ENCODE results near the gene BBS10.
"Not testable (repeated sequence)": the region's sequence is repeated elsewhere in the genome, so short reads cannot be mapped to it uniquely, and the experiment has no call there.

BBS10 gene

DNA sequence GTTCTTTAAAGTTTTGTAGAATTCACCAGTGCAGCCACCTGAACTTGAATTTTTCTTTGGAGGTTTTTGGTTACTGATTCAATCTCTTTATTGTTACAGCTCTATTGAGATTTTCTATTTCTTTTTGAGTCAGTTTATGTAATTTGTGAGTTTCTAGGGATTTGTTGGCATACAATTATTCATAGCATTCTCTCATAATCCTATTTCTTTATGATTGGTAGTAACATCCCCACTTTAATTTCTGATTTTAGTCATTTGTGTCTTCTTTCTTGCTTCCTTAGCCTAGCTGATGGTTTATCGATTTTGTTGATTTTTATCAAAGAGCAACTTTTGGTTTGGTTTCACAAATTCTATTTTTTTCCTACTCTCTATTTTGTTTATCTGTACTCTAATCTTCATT is 17.9 kb upstream of the BBS10 start:
- Histone ChIP-seq H3K4me3 (ENCODE audit: low read depth, low read length) (no peak overlapping the region), H3K27ac (ENCODE audit: low read depth, low read length) (no peak overlapping the region), H3K4me1 (ENCODE audit: control insufficient read depth, insufficient read depth, low read length) (no peaks in the 10 kb centered on the region), H3K27me3 (ENCODE audit: control insufficient read depth, insufficient read depth, low read length) (no peaks in the 10 kb centered on the region), H3K36me3 (ENCODE audit: control insufficient read depth, insufficient read depth, low read length) (peaks cover 46% of the 10 kb centered on the region), H3K9ac (ENCODE audit: low read length) (no peak overlapping the region), H3K9me3 (ENCODE audit: control insufficient read depth, insufficient read depth, low read depth, low read length) (no peaks in the 10 kb centered on the region)

DNA sequence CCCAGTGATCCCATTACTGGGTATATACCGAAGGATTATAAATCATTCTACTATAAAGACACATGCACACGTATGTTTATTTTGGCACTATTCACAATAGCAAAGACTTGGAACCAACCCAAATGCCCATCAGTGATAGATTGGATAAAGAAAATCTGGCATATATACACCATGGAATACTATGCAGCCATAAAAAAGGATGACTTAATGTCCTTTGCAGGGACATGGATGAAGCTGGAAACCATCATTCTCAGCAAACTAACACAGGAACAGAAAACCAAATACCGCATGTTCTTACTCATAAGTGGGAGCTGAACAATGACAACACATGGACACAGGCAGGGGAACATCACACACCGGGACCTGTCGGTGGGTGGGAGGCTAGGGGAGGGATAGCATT is 15.9 kb upstream of the BBS10 start:
- H3K4me3 ChIP-seq (ENCODE audit: low read depth, low read length); H3K27ac ChIP-seq (ENCODE audit: low read depth, low read length); H3K9me3 ChIP-seq (ENCODE audit: control insufficient read depth, insufficient read depth, low read depth, low read length); H3K4me1 ChIP-seq (ENCODE audit: control insufficient read depth, insufficient read depth, low read length); H3K27me3 ChIP-seq (ENCODE audit: control insufficient read depth, insufficient read depth, low read length); H3K9ac ChIP-seq (ENCODE audit: low read length): not testable (repeated sequence)
- peaks cover 31% of the 10 kb centered on the region for H3K36me3 ChIP-seq (ENCODE audit: control insufficient read depth, insufficient read depth, low read length)

DNA sequence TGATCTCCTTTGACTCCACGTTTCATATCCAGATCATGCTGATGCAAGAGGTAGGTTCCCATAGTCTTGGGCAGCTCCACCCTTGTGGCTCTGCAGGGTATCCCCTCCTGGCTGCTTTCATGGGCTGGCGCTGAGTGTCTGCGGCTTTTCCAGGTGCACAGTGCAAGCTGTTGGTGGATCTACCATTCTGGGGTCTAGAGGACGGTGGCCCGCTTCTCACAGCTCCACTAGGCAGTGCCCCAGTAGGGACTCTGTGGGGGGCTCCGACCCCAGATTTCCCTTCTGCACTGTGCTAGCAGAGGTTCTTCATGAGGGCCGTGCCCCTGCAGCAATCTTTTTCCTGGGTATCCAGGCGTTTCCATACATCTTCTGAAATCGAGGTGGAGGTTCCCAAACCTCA is 12.1 kb upstream of the BBS10 start:
- H3K9me3 ChIP-seq (ENCODE audit: control insufficient read depth, insufficient read depth, low read depth, low read length) = no peaks in the 10 kb centered on the region
- H3K9ac ChIP-seq (ENCODE audit: low read length) = no peak overlapping the region
- H3K36me3 ChIP-seq (ENCODE audit: control insufficient read depth, insufficient read depth, low read length) = peaks cover 32% of the 10 kb centered on the region
- H3K27ac ChIP-seq (ENCODE audit: low read depth, low read length) = no peak overlapping the region
- no peaks in the 10 kb centered on the region for H3K27me3 ChIP-seq (ENCODE audit: control insufficient read depth, insufficient read depth, low read length)
- no peaks in the 10 kb centered on the region for H3K4me1 ChIP-seq (ENCODE audit: control insufficient read depth, insufficient read depth, low read length)
- no peak overlapping the region for H3K4me3 ChIP-seq (ENCODE audit: low read depth, low read length)

DNA sequence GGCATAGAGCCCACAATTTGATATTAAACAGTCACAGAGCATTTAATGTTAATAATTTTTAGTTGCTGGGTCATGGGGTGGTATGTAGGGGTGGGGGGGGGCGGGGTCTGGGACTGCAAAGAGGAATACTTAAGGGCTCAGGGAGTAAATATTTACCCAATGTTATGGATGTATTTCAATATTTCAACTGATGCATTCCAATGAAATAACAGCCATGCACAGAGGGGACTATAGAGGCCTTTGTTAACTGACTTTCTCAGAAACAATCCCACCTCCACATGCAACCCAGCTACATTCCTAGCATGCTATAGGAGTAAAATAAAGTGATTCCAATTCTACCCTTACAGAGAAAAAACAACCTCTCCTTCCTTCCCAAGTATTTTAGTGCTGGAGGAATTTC is 7.9 kb upstream of the BBS10 start:
- Histone ChIP-seq H3K27me3 (ENCODE audit: control insufficient read depth, insufficient read depth, low read length) (no peaks in the 10 kb centered on the region), H3K27ac (ENCODE audit: low read depth, low read length) (no peak overlapping the region)

DNA sequence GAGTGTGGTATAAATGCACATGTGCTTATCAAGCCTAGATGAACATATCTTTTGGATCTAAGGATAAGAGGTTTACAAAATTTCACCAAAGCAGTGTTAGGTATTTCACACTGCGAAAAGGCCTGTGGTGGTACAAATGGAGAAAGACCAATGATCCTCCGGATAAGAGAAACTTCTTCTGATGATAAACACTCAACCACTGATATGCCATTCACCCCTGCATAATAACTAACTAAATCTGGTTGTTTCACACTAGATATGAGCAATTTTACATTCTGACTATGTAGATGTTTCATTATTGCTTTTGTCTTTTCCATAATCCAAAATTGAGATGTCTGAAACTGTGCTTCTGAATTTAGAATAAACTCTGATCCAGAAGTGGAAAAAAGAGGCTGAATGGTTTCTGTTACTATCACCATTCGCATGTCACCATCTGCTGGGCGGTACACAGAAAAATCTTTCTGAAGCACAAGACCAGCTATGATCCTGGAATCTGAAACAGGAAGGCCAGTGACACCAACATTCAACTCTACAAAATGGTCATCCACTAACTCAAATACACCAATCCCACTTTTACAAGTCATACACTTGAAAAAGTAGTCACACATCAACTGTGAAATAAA is 1.3 kb downstream of the BBS10 start:
- Histone ChIP-seq H3K9ac (ENCODE audit: low read length) (peak overlapping the region; percentile 86), H3K9me3 (ENCODE audit: control insufficient read depth, insufficient read depth, low read depth, low read length) (no peaks in the 10 kb centered on the region), H3K4me3 (ENCODE audit: low read depth, low read length) (peak overlapping the region; percentile 93), H3K27ac (ENCODE audit: low read depth, low read length) (no peak overlapping the region), H3K4me1 (ENCODE audit: control insufficient read depth, insufficient read depth, low read length) (peaks cover 5% of the 10 kb centered on the region; the same call in 1 of the 2 replicates), H3K36me3 (ENCODE audit: control insufficient read depth, insufficient read depth, low read length) (no peaks in the 10 kb centered on the region), H3K27me3 (ENCODE audit: control insufficient read depth, insufficient read depth, low read length) (no peaks in the 10 kb centered on the region)

More for the DNA sequence above, 7.9 kb upstream of the BBS10 start:
- H3K4me3 ChIP-seq (ENCODE audit: low read depth, low read length) = no peak overlapping the region
- H3K4me1 ChIP-seq (ENCODE audit: control insufficient read depth, insufficient read depth, low read length) = no peaks in the 10 kb centered on the region
- H3K36me3 ChIP-seq (ENCODE audit: control insufficient read depth, insufficient read depth, low read length) = peaks cover 33% of the 10 kb centered on the region
- H3K9me3 ChIP-seq (ENCODE audit: control insufficient read depth, insufficient read depth, low read depth, low read length) = no peaks in the 10 kb centered on the region
- H3K9ac ChIP-seq (ENCODE audit: low read length) = no peak overlapping the region

DNA sequence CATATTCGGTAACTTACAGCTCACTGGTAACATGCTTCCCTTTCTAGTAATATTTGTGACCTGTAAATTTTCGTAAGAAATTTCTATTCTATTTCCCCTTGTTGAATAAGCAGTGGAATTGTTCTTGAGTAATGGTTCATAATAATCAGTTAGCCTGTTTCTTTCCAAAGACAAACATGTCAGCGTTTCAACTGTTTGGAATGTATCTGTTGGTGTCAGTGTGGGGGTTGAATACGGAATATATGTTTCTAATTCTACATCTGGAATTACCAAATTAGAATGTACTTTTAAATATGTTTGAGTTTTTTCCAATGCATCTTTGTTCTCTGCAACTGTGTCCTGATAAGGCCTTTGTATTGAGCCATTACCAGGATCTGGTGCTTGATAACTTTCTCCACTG is 2.0 kb downstream of the BBS10 start:
- Histone ChIP-seq H3K4me3 (ENCODE audit: low read depth, low read length) (no peak overlapping the region), H3K4me1 (ENCODE audit: control insufficient read depth, insufficient read depth, low read length) (peaks cover 5% of the 10 kb centered on the region; the same call in 1 of the 2 replicates), H3K36me3 (ENCODE audit: control insufficient read depth, insufficient read depth, low read length) (no peaks in the 10 kb centered on the region), H3K27ac (ENCODE audit: low read depth, low read length) (no peak overlapping the region), H3K9me3 (ENCODE audit: control insufficient read depth, insufficient read depth, low read depth, low read length) (no peaks in the 10 kb centered on the region), H3K27me3 (ENCODE audit: control insufficient read depth, insufficient read depth, low read length) (no peaks in the 10 kb centered on the region), H3K9ac (ENCODE audit: low read length) (no peak overlapping the region)

DNA sequence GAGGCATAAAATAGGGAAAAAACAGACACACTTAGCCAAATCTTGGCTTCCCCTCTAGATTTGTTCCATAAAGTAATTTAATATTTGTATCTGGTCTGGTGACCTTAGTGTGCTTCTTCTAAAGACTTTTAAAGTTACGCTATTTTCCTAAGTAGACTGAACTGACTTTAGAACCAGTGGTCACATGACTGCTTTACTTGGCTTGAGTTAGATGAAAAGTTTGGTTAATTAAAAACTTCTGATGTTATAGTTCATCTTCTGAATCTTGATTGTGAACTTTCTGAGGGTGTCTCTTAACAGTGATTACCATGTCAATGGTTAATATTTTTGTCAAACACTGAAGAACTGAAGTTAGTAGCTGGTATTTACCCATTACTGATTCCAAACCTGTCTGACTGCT is 2.6 kb downstream of the BBS10 start:
- Histone ChIP-seq H3K9ac (ENCODE audit: low read length) (no peak overlapping the region), H3K36me3 (ENCODE audit: control insufficient read depth, insufficient read depth, low read length) (no peaks in the 10 kb centered on the region), H3K4me1 (ENCODE audit: control insufficient read depth, insufficient read depth, low read length) (peaks cover 5% of the 10 kb centered on the region; the same call in 1 of the 2 replicates), H3K27me3 (ENCODE audit: control insufficient read depth, insufficient read depth, low read length) (no peaks in the 10 kb centered on the region), H3K27ac (ENCODE audit: low read depth, low read length) (no peak overlapping the region), H3K4me3 (ENCODE audit: low read depth, low read length) (no peak overlapping the region), H3K9me3 (ENCODE audit: control insufficient read depth, insufficient read depth, low read depth, low read length) (no peaks in the 10 kb centered on the region)

DNA sequence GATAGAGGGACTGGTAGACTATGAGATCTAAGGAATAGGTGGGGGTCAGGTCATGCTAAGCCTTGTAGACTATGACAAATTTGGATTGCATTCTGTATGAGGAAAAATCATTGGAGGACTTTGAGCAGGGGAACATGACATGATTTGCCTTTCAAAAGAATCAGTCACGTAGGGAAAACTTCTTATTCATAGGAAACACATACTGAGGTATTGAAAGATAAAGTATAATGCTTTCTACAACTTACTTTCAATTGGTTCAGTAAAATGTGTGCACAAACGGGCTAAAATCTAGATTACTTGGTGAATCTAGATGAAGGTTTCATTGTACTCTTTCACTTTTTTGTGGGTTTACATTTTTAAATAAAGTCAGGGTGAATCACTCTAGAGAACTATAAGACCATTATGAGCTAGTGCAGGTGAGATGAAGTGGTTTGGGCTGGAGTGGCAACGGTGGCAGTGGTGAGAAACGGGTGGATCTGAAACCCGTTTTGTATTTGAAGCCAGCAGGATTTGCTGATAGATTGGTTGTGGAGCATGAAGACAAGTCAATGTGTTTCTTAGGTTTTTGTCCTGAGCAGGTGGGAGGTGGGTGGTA is 6.7 kb downstream of the BBS10 start:
- no peak overlapping the region for H3K27ac ChIP-seq (ENCODE audit: low read depth, low read length)
- H3K27me3 ChIP-seq (ENCODE audit: control insufficient read depth, insufficient read depth, low read length) = no peaks in the 10 kb centered on the region
- H3K9ac ChIP-seq (ENCODE audit: low read length) = no peak overlapping the region
- no peaks in the 10 kb centered on the region for H3K36me3 ChIP-seq (ENCODE audit: control insufficient read depth, insufficient read depth, low read length)
- no peaks in the 10 kb centered on the region for H3K9me3 ChIP-seq (ENCODE audit: control insufficient read depth, insufficient read depth, low read depth, low read length)
- H3K4me3 ChIP-seq (ENCODE audit: low read depth, low read length) = no peak overlapping the region
- H3K4me1 ChIP-seq (ENCODE audit: control insufficient read depth, insufficient read depth, low read length) = no peaks in the 10 kb centered on the region

DNA sequence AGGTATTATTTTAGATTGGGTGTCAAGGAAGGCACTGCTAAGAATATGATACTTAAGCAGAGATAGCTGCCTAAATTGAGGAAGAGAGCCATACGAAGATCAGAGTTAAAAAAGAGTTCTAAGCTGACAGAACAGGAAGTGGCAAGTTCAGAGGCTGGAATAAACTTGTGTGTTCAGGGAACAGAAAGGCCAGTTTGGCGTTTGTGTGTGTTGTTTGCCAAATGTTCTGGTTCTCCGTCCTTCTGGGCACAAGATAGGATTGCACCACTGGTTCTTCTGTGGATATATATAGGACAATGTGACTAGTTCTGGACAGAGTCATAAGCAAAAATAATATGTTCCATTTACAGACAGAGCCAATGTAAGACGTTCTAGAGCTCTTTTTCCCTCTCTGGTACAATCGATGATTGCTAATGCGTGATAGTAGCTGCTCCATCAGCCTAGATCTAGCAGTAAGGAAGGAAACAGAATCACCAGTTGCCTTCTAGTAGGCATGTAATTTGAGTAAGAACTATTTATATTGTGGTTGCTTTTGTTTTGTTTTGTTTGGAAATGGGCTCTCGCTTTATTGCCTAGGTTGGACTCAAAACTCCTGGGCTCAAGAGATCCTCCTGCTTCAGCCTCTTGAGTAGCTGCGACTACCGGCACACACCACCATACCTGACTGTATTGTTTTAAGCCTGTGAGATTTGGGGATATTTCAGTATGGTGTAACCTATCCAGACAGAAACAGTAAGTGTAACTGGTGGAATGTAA is 7.4 kb downstream of the BBS10 start:
- Histone ChIP-seq H3K4me3 (ENCODE audit: low read depth, low read length) (no peak overlapping the region), H3K9ac (ENCODE audit: low read length) (no peak overlapping the region), H3K4me1 (ENCODE audit: control insufficient read depth, insufficient read depth, low read length) (no peaks in the 10 kb centered on the region), H3K36me3 (ENCODE audit: control insufficient read depth, insufficient read depth, low read length) (no peaks in the 10 kb centered on the region), H3K27ac (ENCODE audit: low read depth, low read length) (no peak overlapping the region), H3K27me3 (ENCODE audit: control insufficient read depth, insufficient read depth, low read length) (no peaks in the 10 kb centered on the region), H3K9me3 (ENCODE audit: control insufficient read depth, insufficient read depth, low read depth, low read length) (no peaks in the 10 kb centered on the region)

DNA sequence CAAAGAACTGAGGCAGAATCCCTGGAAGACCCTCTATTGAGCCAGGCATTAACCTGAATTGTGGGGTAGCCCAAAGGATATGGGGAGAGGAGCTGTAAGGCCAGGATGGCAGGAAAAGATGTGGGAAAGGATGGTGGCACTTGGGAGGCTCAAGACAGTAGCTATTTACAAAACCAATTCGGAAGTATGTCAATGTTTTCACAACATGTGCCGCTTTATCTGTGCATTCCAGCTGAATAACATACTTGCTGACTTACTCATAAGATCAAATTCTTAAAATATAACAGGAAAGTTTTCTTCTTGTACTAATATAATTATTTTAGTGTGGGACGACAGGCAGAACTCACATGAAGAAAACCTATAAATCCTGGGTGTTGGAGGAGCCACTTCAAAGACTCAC is 10.6 kb downstream of the BBS10 start:
- Histone ChIP-seq H3K9ac (ENCODE audit: low read length) (no peak overlapping the region), H3K4me3 (ENCODE audit: low read depth, low read length) (no peak overlapping the region), H3K9me3 (ENCODE audit: control insufficient read depth, insufficient read depth, low read depth, low read length) (no peaks in the 10 kb centered on the region), H3K36me3 (ENCODE audit: control insufficient read depth, insufficient read depth, low read length) (no peaks in the 10 kb centered on the region), H3K27me3 (ENCODE audit: control insufficient read depth, insufficient read depth, low read length) (no peaks in the 10 kb centered on the region), H3K4me1 (ENCODE audit: control insufficient read depth, insufficient read depth, low read length) (no peaks in the 10 kb centered on the region), H3K27ac (ENCODE audit: low read depth, low read length) (no peak overlapping the region)

DNA sequence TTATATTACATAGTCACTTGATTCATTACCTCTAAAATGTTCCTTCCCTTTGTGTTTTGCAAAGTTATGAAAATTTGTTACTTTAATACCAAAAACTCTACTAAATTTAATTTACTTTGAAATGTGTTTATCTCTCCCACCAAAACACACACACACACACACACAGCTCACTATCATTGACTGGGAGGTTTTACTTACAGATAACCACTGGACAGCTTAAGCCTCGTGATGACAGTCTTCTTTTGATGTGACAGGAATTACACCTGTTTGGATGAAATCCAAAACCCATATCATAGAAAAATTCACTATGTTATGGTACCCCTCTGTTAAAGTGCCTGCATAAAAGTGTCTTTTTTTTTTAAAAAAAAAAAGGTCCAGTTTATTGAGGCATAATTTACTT is 15.6 kb downstream of the BBS10 start:
- H3K4me1 ChIP-seq (ENCODE audit: control insufficient read depth, insufficient read depth, low read length) = no peaks in the 10 kb centered on the region
- H3K9ac ChIP-seq (ENCODE audit: low read length) = no peak overlapping the region
- H3K27ac ChIP-seq (ENCODE audit: low read depth, low read length) = no peak overlapping the region
- no peaks in the 10 kb centered on the region for H3K36me3 ChIP-seq (ENCODE audit: control insufficient read depth, insufficient read depth, low read length)
- H3K4me3 ChIP-seq (ENCODE audit: low read depth, low read length) = no peak overlapping the region
- H3K27me3 ChIP-seq (ENCODE audit: control insufficient read depth, insufficient read depth, low read length) = no peaks in the 10 kb centered on the region
- H3K9me3 ChIP-seq (ENCODE audit: control insufficient read depth, insufficient read depth, low read depth, low read length) = peaks cover 16% of the 10 kb centered on the region

Data from HUES6 (cell line).